Activated effector memory CD4-positive, alpha-beta T cell treated with anti-CD3 and anti-CD28 coated beads, Interleukin-2, amount 50 U/mL, for 16 hours (primary cell): Measurements from ENCODE around the gene SIRT2.
A peak's percentile ranks its signal among the peaks of the same experiment; 100 is the strongest.
"Not testable (repeated sequence)": the region's sequence is repeated elsewhere in the genome, so short reads cannot be mapped to it uniquely, and the experiment has no call there.

Source experiments
- DNase-seq: peaks from one replicate; pipeline ENCODE4 v3.0.0-alpha.2; 2020

Gene SIRT2

DNA sequence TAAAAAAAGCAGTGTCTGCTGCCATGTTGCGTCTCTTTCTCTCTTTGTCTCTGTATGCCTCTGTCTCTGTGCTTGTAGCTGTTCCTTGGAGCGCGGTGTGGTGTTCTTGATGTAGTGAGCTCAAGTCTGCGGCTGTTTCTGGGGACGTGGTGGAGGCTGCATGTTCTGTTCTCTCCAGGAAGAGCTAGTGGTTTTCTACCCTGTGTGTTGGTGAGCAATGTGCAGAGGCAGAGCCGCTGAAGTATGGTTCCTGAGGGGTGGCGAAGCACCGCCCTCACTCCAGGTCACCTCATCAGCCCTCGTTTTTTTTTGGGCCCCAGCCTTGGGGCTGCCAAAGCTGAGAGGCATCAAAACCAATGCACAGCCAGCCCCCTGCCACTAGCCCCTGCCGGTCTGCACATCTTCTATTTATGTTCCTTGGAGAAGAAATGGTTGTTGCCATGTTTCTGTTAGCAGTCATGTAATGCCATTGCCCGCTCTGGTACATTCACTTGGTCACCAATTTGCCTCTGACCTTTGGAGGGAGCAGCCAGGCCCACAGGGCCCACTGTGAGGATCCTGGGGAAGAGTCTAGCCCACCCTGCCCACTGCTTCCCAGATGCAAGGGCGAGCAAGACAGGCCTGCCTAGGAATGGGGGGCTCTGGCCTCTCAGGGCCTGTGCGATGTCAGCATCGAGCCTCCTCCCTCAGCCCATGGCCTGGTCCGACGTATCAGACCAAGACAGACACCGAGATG is 56.8 kb downstream of the SIRT2 start:
- DNase-seq, result peak; percentile 82

DNA sequence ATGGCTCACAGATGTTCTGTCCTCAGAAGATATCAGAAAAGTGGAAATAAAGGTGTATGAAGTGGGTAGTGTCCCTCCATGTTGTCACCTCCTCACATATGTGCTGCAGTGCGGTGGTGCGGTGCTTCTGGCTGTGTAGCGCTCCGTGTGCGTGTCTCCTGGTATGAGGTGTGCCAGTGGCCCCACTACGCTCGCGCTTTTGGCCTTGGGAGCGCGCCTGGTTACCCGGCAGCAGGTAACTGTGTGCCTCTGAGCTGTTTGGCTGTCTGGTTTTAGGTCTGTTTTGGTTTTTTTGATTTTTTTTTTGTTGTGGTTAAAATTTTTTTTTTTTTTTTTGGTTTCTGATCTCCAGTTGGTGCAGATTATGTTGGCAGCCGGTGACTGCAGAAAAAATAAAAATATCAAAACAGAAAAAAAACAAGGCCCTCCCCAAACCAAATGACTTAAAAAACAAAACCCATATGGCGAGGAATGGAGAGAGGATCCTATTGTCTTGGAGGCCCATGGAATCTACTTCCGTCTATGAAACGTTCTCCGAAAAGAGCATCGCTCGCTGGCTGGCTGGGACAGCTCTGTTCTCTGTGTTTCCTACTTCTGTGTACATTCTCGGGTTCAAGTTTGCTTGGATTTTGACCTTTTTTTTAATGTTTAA is 57.5 kb downstream of the SIRT2 start:
- DNase-seq, result peak; percentile 83

- no peak for DNase-seq
These were observed 58.1 kb downstream of the SIRT2 start for GRCh38 chr19:38841180-38841766.

- no peak for DNase-seq
These were observed 58.8 kb downstream of the SIRT2 start for GRCh38 chr19:38840583-38840968.

GRCh38 chr19:38839816-38840582 is 59.4 kb downstream of the SIRT2 start:
- peak; percentile 76 for DNase-seq

DNA sequence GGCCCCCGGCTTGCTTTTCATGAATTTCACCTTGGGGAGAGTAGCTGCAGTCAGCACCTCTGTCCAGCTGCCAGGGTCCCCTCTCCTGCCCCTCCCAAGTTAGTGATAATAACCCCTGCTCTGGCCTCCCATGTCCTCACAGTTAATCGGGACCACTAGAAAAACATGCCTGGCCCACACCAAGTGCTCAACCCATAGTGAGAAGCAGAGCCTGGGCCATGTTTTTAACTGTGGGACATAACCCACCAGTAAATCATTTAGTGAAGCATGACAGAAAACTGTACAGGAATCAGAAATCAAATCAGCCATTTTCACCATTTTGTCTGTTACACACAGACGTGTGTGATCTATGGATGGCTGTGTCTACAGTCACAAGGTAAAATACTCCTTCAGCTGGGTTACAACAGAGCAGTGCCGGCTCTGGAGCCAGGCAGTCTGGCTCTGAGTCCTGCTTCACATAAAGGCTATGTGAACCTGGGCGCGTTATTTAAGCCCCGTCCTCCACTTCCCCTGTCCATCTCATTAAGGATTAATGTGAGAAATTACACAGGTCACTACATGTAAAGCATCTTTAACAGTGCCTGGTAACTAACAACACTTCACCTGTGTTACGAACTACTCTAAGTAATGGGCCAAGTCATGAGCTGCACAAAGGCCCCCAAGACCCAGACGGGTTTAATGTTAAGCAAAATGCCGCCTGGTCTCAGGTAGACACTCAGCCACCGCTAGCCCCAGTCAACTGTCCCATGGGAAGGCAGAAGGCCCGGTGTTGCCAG is 60.2 kb downstream of the SIRT2 start:
- DNase-seq, result no peak

- DNase-seq, result peak; percentile 82
These were observed 61.0 kb downstream of the SIRT2 start for GRCh38 chr19:38838208-38838985.

- DNase-seq, result no peak
These were observed 61.7 kb downstream of the SIRT2 start for GRCh38 chr19:38837656-38838121.

DNA sequence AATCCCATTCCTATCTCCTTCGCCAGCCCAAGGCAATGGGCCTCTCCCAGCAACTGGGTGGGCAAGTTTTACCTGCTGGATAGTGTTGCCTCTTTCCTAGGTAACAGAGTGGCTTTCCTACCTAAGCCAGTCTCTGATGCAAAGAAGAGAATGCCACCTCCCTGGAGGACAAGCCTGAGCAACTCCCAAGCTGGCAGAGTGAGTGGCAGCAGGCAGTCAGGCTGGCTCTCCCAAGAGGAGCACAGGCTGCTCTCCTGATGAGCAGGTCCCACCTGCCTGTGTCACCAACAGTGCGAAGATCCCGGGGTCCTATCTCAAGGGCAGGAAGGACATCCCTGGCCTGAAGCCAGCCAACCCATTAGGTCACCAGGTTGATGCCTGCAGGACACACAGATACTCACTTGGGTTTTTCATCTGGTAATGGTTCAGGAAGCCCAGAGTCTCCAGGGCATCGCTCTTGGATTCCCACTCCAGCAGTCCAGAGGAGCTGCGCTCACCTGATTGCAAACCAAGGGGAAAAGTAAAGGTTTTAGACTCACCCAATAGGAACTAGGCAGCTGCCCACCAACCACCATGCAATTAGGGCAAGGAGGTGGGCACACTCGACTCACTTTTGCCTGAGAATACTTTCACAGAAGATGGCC is 62.3 kb downstream of the SIRT2 start:
- DNase-seq, result no peak

DNA sequence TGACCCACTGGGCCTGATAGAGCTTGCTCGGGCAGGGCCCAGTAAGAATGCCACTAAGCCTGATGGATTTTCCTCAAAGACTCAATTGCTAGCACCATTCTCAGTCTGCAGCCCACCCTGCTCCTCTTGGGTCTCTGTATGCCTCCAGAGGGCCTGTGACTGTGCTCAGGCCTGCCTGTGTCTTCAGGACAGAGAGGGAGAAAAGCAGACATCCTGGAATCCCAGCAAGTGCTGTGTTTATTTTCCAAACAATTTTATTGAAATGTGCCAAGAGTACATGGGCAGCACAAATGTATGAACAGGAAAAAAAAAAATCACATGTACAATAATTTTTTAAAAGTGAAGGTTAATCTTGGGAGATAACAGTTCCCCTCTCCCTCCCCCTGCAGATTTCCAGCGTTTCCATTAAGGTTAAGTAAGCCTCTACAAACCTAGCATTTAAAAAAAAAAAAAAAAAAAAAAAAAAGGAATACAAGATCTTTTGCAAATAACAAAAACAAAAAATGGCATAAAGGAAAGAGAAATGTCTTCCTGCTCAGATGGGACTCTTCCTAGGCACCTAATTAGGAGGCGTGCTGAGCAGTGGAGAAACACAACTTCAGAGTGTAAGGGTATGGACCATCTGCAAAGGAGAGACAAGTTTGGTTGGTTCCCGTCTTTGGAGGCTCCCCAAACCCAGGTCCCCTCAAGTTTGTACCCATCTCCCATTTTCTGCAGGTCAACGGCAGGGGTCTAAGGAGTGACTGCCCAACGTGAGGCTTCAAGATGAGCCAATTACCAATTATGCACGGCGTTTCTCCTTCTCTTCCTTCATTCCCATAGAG is 63.0 kb downstream of the SIRT2 start:
- no peak for DNase-seq

DNA sequence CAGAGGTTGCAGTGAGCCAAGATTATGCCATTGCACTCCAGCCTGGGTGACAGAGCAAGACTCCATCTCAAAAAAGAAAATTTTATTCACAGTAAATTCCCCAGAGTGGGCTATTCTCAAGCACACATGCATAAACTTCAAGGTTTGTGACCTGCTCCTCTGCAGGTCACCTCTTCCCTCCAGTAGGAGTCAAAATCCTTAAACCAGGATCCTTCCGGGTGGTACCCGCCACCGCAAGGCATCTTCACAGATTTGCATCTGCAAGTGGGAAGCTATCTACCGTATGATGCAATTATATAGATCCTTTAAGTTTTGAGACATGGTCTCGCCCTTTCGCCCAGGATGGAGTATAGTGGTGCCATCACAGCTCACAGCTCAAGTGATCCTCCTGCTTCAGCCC is 64.8 kb downstream of the SIRT2 start:
- no peak for DNase-seq

- no peak for DNase-seq
These were observed 65.3 kb downstream of the SIRT2 start for GRCh38 chr19:38834104-38834490.

- DNase-seq, result no peak
These were observed 66.4 kb downstream of the SIRT2 start for GRCh38 chr19:38833092-38833425.

- peak; percentile 70 for DNase-seq
These were observed 68.2 kb downstream of the SIRT2 start for GRCh38 chr19:38831142-38831605.

GRCh38 chr19:38830039-38830733 is 69.2 kb downstream of the SIRT2 start:
- no peak for DNase-seq

DNA sequence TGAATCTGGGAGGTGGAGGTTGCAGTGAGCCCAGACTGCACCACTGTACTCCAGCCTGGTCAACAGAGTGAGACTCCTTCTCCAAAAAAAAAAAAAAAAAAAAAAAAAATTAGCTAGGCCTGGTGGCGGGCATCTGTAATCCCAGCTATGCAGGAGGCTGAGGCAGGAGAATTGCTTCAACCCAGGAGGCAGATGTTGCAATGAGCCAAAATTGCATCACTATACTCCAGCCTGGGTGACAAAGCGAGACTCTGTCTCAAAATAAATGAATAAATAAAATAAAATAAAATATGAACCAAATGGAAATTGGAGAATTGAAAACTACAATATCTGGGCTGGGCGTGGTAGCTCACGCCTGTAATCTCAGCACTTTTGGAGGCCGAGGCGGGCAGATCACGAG is 70.2 kb downstream of the SIRT2 start:
- DNase-seq, result not testable (repeated sequence)
